GM21737 (cell line): ENCODE results near the gene MED13L.

Experiments used
- ATAC-seq: cut with Tn5 transposase; IDR thresholded peaks from one replicate; pipeline ENCODE4 v1.9.1; 2021; ENCODE audit warnings: mild to moderate bottlenecking, moderate library complexity; ENCODE audit not compliant: unreplicated experiment

The MED13L gene

GRCh38 chr12:116277467-116278278, at the start of gene MED13L:
MED13L (minus strand) TSS chr12:116277693; CDS start chr12:116277131, 562 bp downstream.
- peak; percentile 75 for ATAC-seq

GRCh38 chr12:116325336-116325664, 47.8 kb upstream of the MED13L start:
- ATAC-seq = peak; percentile 91

- no peak for ATAC-seq
Observed at GRCh38 chr12:116324654-116325335, 47.3 kb upstream of the MED13L start.

- ATAC-seq = no peak
Observed at GRCh38 chr12:116323406-116324386, 46.2 kb upstream of the MED13L start.

GRCh38 chr12:116321913-116322312, 44.4 kb upstream of the MED13L start:
- ATAC-seq = no peak

GRCh38 chr12:116320791-116321217, 43.3 kb upstream of the MED13L start:
- ATAC-seq = no peak

GRCh38 chr12:116319898-116320621, 42.6 kb upstream of the MED13L start:
- no peak for ATAC-seq

- ATAC-seq = no peak
Observed at GRCh38 chr12:116319233-116319897, 41.9 kb upstream of the MED13L start.

- no peak for ATAC-seq
Observed at GRCh38 chr12:116318576-116319232, 41.2 kb upstream of the MED13L start.

- no peak for ATAC-seq
Observed at GRCh38 chr12:116317986-116318575, 40.6 kb upstream of the MED13L start.

- ATAC-seq = no peak
Observed at GRCh38 chr12:116317139-116317538, 39.6 kb upstream of the MED13L start.

- no peak for ATAC-seq
Observed at GRCh38 chr12:116314477-116314876, 37.0 kb upstream of the MED13L start.

- ATAC-seq = no peak
Observed at GRCh38 chr12:116313194-116313927, 35.9 kb upstream of the MED13L start.

- ATAC-seq = no peak
Observed at GRCh38 chr12:116310082-116310481, 32.6 kb upstream of the MED13L start.

- no peak for ATAC-seq
Observed at GRCh38 chr12:116309343-116309742, 31.9 kb upstream of the MED13L start.

- no peak for ATAC-seq
Observed at GRCh38 chr12:116308647-116309046, 31.2 kb upstream of the MED13L start.

- ATAC-seq = no peak
Observed at GRCh38 chr12:116306968-116307367, 29.5 kb upstream of the MED13L start.

- no peak for ATAC-seq
Observed at GRCh38 chr12:116306506-116306905, 29.0 kb upstream of the MED13L start.
